ENCODE measurements around the gene PMPCA. TPM values are rescaled to one million over a fixed set of nuclear protein-coding genes. Genes with fewer than 3 reads are reported as not detected.

The PMPCA gene
- total RNA-seq, 4 donors from 2014 or later, result 14.8 to 33.3 (median 29.8) TPM

DNA sequence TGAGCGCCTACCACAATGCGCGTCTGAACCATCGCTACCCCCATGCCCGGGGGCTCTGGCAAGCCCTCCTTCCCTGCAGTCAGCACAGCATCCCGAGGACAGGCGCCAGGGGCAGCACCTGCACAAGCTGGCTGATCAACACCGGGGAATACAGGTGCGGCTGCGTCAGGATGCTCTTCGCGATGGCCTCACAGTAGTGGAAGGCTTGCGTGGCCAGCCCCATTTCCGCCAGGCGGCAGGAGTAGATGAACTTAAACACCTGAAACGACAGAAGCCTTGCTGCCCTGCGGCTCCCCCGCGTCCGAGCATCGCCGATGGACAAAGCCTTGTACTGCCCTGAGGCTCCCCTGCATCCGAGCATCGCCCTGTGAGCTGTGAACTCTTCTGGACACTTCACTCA, 46.9 kb downstream of the PMPCA start:
- TF ChIP-seq, protein P1, sequence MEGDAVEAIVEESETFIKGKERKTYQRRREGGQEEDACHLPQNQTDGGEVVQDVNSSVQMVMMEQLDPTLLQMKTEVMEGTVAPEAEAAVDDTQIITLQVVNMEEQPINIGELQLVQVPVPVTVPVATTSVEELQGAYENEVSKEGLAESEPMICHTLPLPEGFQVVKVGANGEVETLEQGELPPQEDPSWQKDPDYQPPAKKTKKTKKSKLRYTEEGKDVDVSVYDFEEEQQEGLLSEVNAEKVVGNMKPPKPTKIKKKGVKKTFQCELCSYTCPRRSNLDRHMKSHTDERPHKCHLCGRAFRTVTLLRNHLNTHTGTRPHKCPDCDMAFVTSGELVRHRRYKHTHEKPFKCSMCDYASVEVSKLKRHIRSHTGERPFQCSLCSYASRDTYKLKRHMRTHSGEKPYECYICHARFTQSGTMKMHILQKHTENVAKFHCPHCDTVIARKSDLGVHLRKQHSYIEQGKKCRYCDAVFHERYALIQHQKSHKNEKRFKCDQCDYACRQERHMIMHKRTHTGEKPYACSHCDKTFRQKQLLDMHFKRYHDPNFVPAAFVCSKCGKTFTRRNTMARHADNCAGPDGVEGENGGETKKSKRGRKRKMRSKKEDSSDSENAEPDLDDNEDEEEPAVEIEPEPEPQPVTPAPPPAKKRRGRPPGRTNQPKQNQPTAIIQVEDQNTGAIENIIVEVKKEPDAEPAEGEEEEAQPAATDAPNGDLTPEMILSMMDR (IDR thresholded peaks at IDR 0.05; ENCODE audit: low read depth), result no peak

GRCh38 chr9:136459425-136459824, 49.0 kb downstream of the PMPCA start:
- TF ChIP-seq, protein P1 (IDR thresholded peaks at IDR 0.05; ENCODE audit: low read depth), result no peak

DNA sequence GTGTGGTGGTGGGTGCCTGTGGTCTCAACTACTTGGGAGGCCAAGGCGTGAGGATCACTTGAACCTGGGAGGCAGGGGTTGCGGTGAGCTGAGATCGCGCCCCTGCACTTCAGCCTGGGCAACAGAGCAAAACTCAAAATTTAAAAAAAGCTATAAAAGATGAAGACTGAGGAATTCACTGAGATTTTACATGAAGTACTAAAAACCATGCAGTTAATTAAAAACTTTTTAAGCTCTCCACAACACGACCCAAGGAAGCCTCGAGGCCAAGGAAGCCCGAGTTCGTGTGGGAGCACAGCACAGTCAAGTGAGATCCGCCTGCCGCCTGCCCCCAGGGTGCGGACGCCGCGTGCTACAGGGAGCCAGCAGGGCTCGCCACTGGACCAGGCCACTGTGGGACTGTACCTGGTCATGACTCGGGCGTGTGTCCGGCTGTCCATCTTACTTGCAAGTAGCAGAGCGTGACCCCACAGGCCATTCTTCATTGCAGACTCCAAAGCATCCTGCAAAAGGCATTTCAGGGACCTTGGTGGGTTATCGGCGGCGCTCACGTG, 50.4 kb downstream of the PMPCA start:
- TF ChIP-seq, protein P1 (IDR thresholded peaks at IDR 0.05; ENCODE audit: low read depth), result no peak

DNA sequence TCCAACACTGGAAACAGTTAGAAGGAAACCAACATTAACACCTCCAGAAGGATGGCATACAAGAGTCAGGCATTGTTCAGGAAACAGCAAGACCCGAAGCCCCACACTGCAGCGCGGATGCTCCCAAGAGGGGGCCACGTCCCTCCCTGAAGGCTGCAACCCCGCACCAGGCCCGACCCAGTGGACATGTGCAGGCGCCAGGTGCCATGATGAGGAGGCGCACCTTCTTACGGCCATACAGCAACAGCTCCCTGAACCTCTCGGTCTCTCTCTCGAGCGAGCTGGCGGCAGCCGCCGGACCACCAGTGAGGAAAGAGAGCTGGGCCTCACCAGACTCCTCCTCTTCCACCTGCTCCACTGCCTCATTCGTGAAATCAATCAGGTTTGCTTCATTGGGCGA, 52.2 kb downstream of the PMPCA start:
- TF ChIP-seq, protein P1 (IDR thresholded peaks at IDR 0.05; ENCODE audit: low read depth), result no peak

- TF ChIP-seq, protein P1 (IDR thresholded peaks at IDR 0.05; ENCODE audit: low read depth), result no peak
Observed at GRCh38 chr9:136463578-136463977, 53.1 kb downstream of the PMPCA start.

DNA sequence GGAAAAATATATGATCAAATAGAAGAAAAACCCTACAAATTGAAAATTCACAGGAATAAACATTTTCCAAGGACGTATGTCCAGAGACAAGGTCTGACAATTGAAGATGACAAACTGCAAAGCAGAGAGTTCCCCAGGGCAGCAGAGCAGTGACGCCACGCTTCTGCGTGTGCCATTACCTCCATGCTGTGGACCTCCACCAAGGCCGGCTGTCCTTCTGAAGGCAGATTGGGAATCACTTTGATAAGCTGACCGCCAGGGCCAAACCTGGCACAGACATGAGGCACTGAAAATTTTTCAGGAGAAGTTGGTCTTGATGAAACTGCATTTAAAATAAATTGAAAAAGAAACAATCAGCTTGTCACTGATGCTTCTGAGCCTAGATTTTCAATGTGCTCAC, 53.8 kb downstream of the PMPCA start:
- TF ChIP-seq, protein P1 (IDR thresholded peaks at IDR 0.05; ENCODE audit: low read depth), result no peak

DNA sequence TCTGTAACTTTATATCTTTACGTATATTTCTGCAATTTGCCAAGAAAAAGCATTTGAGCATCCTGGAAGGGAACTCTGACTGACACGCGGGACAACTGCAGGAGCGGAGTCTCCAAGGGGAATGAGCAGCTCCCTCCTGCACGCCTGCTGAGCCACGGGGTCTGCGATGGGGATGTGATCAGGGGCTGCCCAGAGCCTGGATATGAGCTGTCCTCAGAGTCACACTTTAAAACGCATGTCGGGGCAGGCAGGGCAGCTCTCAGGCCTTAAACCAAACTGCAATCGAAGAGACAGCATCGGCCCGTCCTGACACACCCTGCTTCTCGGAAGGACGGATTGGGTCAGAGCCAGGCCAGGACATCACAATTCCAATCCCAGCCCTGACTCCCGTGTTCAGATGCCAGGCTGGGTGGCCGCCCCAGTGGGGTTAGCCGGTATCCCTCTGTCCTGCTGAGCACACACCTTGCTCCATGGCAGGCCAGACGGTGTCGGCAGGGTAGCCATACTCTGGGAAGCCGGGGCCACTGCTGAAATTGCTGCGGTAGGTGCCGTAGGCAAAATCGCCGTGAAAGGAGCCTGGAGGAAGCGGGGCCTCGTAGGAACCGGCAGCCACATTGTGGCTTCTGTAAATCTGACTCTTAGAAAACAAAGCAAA, 55.2 kb downstream of the PMPCA start:
- TF ChIP-seq, protein P1 (IDR thresholded peaks at IDR 0.05; ENCODE audit: low read depth), result no peak

Measured in subcutaneous adipose tissue (tissue), 4 donors.